ENCODE measurements around the gene FLAD1.

FLAD1 gene

DNA sequence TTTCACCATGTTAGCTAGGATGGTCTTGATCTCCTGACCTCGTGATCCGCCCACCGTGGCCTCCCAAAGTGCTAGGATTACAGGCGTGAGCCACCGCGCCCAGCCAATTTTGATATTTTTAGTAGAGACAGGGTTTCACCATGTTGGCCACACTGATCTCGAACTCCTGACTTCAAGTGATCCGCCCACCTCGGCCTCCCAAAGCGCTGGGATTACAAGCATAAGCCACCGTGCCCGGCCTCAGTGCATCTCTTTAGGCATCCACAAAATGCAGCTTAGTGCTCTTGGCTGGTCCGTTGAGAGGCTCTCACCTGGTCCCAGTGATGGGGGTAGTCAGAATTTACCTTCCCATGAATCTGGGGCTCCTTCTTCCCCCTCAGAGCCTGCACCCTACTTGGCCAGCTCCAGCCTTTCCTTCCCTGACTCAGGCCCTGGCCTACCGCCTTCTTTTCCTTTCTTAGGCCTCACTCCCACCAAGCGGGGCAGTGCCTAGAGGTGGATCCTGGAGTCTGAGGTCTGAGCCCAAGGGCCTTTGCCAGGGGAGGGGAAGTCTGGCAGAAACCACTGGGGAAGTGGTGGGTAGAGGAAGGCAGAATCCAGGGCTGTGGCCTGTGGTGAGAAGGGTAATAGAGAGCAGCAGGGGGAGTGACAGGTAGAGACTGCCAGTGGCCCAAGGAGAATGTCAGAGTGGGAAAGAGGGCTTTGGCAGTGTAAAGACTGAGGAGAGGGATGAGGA lies 14.0 kb downstream of the FLAD1 start:
- Histone ChIP-seq H3K9ac (ENCODE audit: insufficient read length) (no peak overlapping the region), H3K4me3 (no peak overlapping the region), H3K9me3 (ENCODE audit: low read depth, low read length) (no peaks in the 10 kb centered on the region), H3K36me3 (ENCODE audit: insufficient read depth, low read length) (no peaks in the 10 kb centered on the region), H3K27ac (peak overlapping the region; percentile 42)
- DNase-seq (ENCODE audit: low read depth, low spot score) = no peak
- no peak for TF ChIP-seq FOXP2 (optimal IDR thresholded peaks at IDR 0.05; ENCODE audit: control extremely low read depth, extremely low read length, insufficient read depth)
- TF ChIP-seq EZH2 (IDR thresholded peaks at IDR 0.05) = no peak
- TF ChIP-seq POLR2AphosphoS5 (IDR thresholded peaks at IDR 0.05; ENCODE audit: borderline replicate concordance, low read depth, low read length) = no peak

DNA sequence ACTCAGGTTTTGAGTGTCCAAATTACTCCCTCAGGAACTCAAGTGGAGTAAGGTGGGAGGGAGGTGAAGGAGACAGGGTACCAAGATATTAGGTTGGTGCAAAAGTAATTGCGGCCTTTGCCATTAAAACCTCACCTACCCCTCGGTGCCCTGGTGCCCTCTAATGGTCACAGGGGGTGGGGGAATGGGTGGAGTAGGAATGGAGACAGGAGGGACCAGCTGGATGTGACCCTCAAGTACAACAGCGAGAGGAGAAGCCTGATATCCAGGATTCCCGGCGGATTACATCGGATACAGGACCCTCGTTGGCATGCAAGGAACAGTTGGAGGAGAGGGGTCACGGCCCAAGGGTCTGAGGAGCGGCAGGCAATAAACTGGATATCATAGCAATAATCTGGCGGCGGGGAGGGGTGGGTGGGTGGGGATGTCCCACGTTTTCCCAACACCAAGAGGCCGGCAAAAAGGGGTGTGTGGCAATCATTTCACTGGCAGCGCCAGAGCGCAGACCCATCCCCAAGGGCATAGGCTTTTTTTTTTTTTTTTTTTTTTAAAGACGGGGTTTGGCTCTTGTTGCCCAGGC lies 15.1 kb downstream of the FLAD1 start:
- no peaks in the 10 kb centered on the region for H3K36me3 ChIP-seq (ENCODE audit: insufficient read depth, low read length)
- H3K27ac ChIP-seq = 0 out of 2 replicates have a peak overlapping the region, but pooled peaks have one; percentile 42
- H3K9ac ChIP-seq (ENCODE audit: insufficient read length) = no peak overlapping the region
- TF ChIP-seq EZH2 (IDR thresholded peaks at IDR 0.05) (no peak), FOXP2 (optimal IDR thresholded peaks at IDR 0.05; ENCODE audit: control extremely low read depth, extremely low read length, insufficient read depth) (no peak), POLR2AphosphoS5 (IDR thresholded peaks at IDR 0.05; ENCODE audit: borderline replicate concordance, low read depth, low read length) (no peak)
- no peak for DNase-seq (ENCODE audit: low read depth, low spot score)
- no peak overlapping the region for H3K4me3 ChIP-seq
- no peaks in the 10 kb centered on the region for H3K9me3 ChIP-seq (ENCODE audit: low read depth, low read length)

DNA sequence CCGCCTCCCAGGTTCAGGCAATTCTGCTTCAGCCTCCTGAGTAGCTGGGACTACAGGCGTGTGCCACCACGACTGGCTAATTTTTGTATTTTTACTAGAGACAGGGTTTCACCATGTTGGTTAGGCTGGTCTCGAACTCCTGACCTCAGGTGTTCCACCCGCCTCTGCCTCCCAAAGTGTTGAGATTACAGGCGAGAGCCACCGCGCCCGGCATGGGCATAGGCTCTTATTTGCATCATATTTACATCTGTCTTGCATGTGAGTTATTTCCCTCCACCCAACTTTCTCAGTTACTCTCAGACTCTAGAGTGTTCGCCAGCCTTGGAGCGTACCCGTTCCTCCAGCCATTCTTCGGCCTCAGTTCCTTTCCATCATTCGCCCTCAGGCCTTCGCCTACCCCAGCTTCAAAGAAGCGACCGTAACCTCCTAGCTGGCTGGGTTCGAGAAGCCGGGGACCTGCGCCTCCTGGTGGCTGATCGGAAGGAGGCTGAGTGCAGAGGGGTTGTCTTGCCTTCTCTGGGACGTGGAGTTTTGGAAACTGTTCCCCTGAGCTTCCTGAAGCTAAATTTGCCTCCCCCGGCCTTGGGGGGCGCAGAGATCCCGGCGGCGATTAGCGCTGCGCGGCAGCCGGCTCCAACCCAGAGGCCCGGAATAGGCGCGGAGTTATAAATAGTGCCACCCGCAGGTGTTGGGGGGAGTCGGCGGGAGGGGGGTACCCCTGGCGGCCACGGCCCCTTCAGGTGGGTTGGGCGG lies 15.8 kb downstream of the FLAD1 start:
- peak; percentile 79 for DNase-seq (ENCODE audit: low read depth, low spot score)
- H3K27ac ChIP-seq = peak overlapping the region; percentile 95
- H3K9ac ChIP-seq (ENCODE audit: insufficient read length) = peak overlapping the region; percentile 40
- TF ChIP-seq FOXP2 (optimal IDR thresholded peaks at IDR 0.05; ENCODE audit: control extremely low read depth, extremely low read length, insufficient read depth) = peak; percentile 38
- TF ChIP-seq POLR2AphosphoS5 (IDR thresholded peaks at IDR 0.05; ENCODE audit: borderline replicate concordance, low read depth, low read length) = peak; percentile 52
- TF ChIP-seq EZH2 (IDR thresholded peaks at IDR 0.05) = no peak
- no peaks in the 10 kb centered on the region for H3K9me3 ChIP-seq (ENCODE audit: low read depth, low read length)
- H3K36me3 ChIP-seq (ENCODE audit: insufficient read depth, low read length) = no peaks in the 10 kb centered on the region
- H3K4me3 ChIP-seq = peak overlapping the region; percentile 95

DNA sequence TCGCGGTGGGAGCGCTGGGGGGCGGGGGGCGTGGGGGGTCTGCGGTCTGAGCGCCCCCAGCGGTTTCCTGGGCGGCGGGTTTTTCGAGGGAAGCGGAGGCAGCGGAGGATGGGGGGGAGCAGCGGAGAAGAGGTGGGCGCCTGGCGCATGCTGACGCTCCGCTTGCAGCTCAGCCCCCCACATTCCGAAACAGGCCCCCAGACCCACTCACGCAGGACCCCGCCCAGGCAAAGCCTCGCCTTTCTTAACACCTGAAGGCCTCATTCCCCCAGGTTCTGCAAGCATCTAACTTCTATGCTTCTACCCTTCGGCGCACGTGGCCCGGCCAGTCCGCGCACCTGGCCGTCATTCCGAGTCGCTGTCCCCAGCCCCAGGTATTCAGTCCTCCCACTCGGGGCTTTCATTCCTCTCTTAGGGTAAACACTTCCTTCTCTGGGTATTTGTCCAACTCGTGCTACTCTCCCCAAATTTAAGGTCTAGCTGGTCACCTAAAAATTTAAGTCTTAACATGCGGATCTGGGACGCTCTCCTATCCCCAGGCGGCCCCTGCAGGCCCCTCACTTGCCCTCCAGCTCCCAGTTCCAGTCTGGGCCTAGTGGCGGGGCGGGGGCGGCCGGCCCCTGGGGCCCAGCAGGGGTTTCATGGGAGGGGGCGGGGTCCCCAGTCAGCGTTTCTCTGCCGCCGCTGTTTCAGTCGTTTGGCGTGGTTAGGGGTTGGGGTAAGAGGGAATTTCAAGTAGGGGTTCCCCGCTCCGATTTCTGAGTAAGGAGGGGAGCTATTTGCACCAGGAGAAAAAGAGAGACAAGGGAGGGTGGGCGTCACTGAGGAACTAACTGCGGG lies 16.6 kb downstream of the FLAD1 start:
- peak; percentile 71; the same call in 1 of the 2 replicates for TF ChIP-seq POLR2AphosphoS5 (IDR thresholded peaks at IDR 0.05; ENCODE audit: borderline replicate concordance, low read depth, low read length)
- no peak for TF ChIP-seq FOXP2 (optimal IDR thresholded peaks at IDR 0.05; ENCODE audit: control extremely low read depth, extremely low read length, insufficient read depth)
- Histone ChIP-seq H3K9ac (ENCODE audit: insufficient read length) (peak overlapping the region; percentile 74), H3K36me3 (ENCODE audit: insufficient read depth, low read length) (no peaks in the 10 kb centered on the region), H3K4me3 (peak overlapping the region; percentile 95), H3K9me3 (ENCODE audit: low read depth, low read length) (no peaks in the 10 kb centered on the region), H3K27ac (peak overlapping the region; percentile 95)
- no peak for DNase-seq (ENCODE audit: low read depth, low spot score)

DNA sequence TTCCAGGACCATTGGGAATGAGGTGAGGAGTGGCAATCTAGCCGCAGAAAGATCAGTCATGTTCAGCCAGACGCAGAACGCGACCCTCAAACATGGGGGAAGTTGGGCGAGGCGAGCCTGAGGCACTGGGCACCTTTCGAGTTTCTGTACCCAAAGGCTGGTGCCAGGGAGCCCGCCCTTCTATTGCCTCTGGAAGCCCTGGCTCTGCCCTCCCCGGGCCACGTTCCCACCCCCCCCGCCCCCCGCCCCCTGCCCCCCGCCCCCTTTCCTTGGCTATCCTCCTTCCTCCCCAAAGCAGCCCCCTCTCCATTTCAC lies 17.2 kb downstream of the FLAD1 start:
- Histone ChIP-seq H3K27ac (peak overlapping the region; percentile 96), H3K36me3 (ENCODE audit: insufficient read depth, low read length) (no peaks in the 10 kb centered on the region), H3K9ac (ENCODE audit: insufficient read length) (peak overlapping the region; percentile 80), H3K9me3 (ENCODE audit: low read depth, low read length) (no peaks in the 10 kb centered on the region), H3K4me3 (peak overlapping the region; percentile 95)
- TF ChIP-seq FOXP2 (optimal IDR thresholded peaks at IDR 0.05; ENCODE audit: control extremely low read depth, extremely low read length, insufficient read depth) (no peak), POLR2AphosphoS5 (IDR thresholded peaks at IDR 0.05; ENCODE audit: borderline replicate concordance, low read depth, low read length) (no peak), EZH2 (IDR thresholded peaks at IDR 0.05) (no peak)
- no peak for DNase-seq (ENCODE audit: low read depth, low spot score)

DNA sequence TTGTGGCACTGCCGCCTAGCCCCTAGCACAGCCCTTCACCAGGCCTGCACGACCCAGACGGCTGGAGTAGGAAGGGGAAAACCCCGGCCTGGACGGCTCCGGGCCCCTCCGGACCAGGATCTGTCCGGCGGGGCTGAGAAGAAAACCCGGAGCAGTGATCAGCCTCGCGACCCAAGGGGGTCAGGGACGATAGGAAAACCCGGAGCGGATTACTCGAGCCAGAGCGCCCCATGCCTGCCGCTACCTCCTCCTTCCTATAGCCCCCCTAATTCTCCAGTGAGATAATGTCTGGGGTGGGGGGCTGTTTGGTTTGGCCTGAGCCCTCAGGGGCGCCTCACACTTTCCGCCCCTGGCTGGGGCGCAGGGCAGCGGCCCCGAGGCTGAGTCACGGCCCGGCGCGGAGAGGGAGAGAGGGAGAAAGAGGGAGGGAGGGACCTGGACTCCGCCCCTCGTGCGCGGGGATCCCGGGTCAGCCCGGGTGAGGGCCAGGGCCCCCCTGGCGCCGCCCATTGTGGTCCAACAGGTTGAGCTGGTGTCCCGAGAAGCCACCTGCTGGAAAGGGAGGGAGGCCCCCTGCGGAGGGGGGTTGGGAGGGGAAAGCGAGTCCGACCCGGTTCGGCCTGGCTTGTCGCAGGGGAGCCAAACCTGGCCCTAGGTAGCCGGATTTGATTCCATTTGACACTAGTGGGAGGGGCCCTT lies 17.7 kb downstream of the FLAD1 start:
- peak overlapping the region; percentile 96 for H3K27ac ChIP-seq
- no peak for DNase-seq (ENCODE audit: low read depth, low spot score)
- no peaks in the 10 kb centered on the region for H3K9me3 ChIP-seq (ENCODE audit: low read depth, low read length)
- no peaks in the 10 kb centered on the region for H3K36me3 ChIP-seq (ENCODE audit: insufficient read depth, low read length)
- peak overlapping the region; percentile 95 for H3K4me3 ChIP-seq
- H3K9ac ChIP-seq (ENCODE audit: insufficient read length) = peak overlapping the region; percentile 80
- no peak; the same call in 1 of the 2 replicates for TF ChIP-seq POLR2AphosphoS5 (IDR thresholded peaks at IDR 0.05; ENCODE audit: borderline replicate concordance, low read depth, low read length)
- TF ChIP-seq FOXP2 (optimal IDR thresholded peaks at IDR 0.05; ENCODE audit: control extremely low read depth, extremely low read length, insufficient read depth) = no peak
- TF ChIP-seq EZH2 (IDR thresholded peaks at IDR 0.05) = no peak

DNA sequence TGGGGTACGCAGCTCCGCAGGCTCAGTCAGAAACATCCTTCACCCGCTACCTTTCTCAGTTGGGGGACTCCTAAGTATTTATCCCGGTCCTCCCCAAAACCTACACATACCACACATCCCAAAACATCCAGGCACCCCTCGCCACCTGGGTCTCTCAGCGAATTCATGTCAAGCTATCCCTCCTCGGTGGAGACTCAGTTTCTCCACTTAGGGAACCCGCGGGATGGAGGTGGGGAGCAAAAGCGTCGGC lies 18.2 kb downstream of the FLAD1 start:
- no peak for DNase-seq (ENCODE audit: low read depth, low spot score)
- no peak for TF ChIP-seq EZH2 (IDR thresholded peaks at IDR 0.05)
- no peak for TF ChIP-seq POLR2AphosphoS5 (IDR thresholded peaks at IDR 0.05; ENCODE audit: borderline replicate concordance, low read depth, low read length)
- no peak for TF ChIP-seq FOXP2 (optimal IDR thresholded peaks at IDR 0.05; ENCODE audit: control extremely low read depth, extremely low read length, insufficient read depth)
- H3K9ac ChIP-seq (ENCODE audit: insufficient read length) = peak overlapping the region; percentile 9
- H3K36me3 ChIP-seq (ENCODE audit: insufficient read depth, low read length) = no peaks in the 10 kb centered on the region
- no peaks in the 10 kb centered on the region for H3K9me3 ChIP-seq (ENCODE audit: low read depth, low read length)
- H3K4me3 ChIP-seq = peak overlapping the region; percentile 95
- peak overlapping the region; percentile 96 for H3K27ac ChIP-seq

All from SK-N-MC (cell line).